ENCODE measurements around the gene SAMD10.

The SAMD10 gene

GRCh38 chr20:63939061-63939935 lies 40.1 kb downstream of the SAMD10 start:
- Histone ChIP-seq H3K36me3 (ENCODE audit: insufficient read depth, low read length) (peaks cover 60% of the 10 kb centered on the region), H3K9me3 (ENCODE audit: low read length) (no peaks in the 10 kb centered on the region), H3F3A (ENCODE audit: insufficient read depth, low read length) (no peaks in the 10 kb centered on the region), H3K27me3 (ENCODE audit: insufficient read depth, low read length) (no peaks in the 10 kb centered on the region), H2AFZ (ENCODE audit: low read length) (no peak overlapping the region), H3K4me1 (ENCODE audit: insufficient read depth, low read length, severe bottlenecking) (peaks cover 15% of the 10 kb centered on the region), H3K9me2 (ENCODE audit: low read depth, low read length) (no peaks in the 10 kb centered on the region), H3K4me3 (ENCODE audit: low read depth, low read length, poor library complexity, severe bottlenecking) (no peak overlapping the region), H3K9ac (ENCODE audit: low read length) (no peak overlapping the region), H4K20me1 (ENCODE audit: insufficient read depth, low read length) (no peaks in the 10 kb centered on the region), H3K4me2 (ENCODE audit: low read length) (no peak overlapping the region), H3K79me2 (ENCODE audit: insufficient read depth, low read length) (no peaks in the 10 kb centered on the region), H3K27ac (ENCODE audit: low read depth, low read length, poor library complexity, severe bottlenecking) (no peak overlapping the region)
- TF ChIP-seq EZH2 (IDR thresholded peaks at IDR 0.05; ENCODE audit: borderline replicate concordance, low read length), result no peak
- TF ChIP-seq, protein P1, sequence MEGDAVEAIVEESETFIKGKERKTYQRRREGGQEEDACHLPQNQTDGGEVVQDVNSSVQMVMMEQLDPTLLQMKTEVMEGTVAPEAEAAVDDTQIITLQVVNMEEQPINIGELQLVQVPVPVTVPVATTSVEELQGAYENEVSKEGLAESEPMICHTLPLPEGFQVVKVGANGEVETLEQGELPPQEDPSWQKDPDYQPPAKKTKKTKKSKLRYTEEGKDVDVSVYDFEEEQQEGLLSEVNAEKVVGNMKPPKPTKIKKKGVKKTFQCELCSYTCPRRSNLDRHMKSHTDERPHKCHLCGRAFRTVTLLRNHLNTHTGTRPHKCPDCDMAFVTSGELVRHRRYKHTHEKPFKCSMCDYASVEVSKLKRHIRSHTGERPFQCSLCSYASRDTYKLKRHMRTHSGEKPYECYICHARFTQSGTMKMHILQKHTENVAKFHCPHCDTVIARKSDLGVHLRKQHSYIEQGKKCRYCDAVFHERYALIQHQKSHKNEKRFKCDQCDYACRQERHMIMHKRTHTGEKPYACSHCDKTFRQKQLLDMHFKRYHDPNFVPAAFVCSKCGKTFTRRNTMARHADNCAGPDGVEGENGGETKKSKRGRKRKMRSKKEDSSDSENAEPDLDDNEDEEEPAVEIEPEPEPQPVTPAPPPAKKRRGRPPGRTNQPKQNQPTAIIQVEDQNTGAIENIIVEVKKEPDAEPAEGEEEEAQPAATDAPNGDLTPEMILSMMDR (IDR thresholded peaks at IDR 0.05; ENCODE audit: low read length), result no peak

DNA sequence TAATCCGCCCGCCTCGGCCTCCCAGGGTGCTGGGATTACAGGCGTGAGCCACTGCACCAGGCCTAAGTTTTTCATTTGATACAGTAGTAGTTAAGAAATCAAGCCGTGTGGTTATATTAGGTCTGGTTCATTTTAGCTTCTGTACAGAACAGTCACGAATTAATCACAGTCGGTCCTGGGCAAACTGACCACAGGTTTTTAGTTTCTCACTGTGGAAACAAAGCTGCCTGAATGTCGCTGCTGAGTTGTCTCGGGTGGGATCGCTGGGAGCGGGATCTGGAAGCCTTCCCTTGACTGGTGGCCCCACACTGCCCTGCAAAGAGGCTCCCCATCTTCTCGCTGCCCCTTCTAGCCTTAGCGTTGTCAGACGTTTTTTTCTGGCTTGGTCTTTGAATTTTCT lies 41.8 kb downstream of the SAMD10 start:
- Histone ChIP-seq H3K36me3 (ENCODE audit: insufficient read depth, low read length) (peaks cover 56% of the 10 kb centered on the region), H3K79me2 (ENCODE audit: insufficient read depth, low read length) (no peaks in the 10 kb centered on the region), H3F3A (ENCODE audit: insufficient read depth, low read length) (no peaks in the 10 kb centered on the region), H3K27ac (ENCODE audit: low read depth, low read length, poor library complexity, severe bottlenecking) (no peak overlapping the region), H2AFZ (ENCODE audit: low read length) (no peak overlapping the region), H3K4me3 (ENCODE audit: low read depth, low read length, poor library complexity, severe bottlenecking) (no peak overlapping the region), H3K4me1 (ENCODE audit: insufficient read depth, low read length, severe bottlenecking) (peaks cover 13% of the 10 kb centered on the region), H3K9ac (ENCODE audit: low read length) (no peak overlapping the region), H4K20me1 (ENCODE audit: insufficient read depth, low read length) (no peaks in the 10 kb centered on the region), H3K4me2 (ENCODE audit: low read length) (no peak overlapping the region), H3K9me2 (ENCODE audit: low read depth, low read length) (no peaks in the 10 kb centered on the region), H3K9me3 (ENCODE audit: low read length) (no peaks in the 10 kb centered on the region), H3K27me3 (ENCODE audit: insufficient read depth, low read length) (no peaks in the 10 kb centered on the region)
- TF ChIP-seq, protein P1 (IDR thresholded peaks at IDR 0.05; ENCODE audit: low read length), result no peak
- no peak for TF ChIP-seq EZH2 (IDR thresholded peaks at IDR 0.05; ENCODE audit: borderline replicate concordance, low read length)

DNA sequence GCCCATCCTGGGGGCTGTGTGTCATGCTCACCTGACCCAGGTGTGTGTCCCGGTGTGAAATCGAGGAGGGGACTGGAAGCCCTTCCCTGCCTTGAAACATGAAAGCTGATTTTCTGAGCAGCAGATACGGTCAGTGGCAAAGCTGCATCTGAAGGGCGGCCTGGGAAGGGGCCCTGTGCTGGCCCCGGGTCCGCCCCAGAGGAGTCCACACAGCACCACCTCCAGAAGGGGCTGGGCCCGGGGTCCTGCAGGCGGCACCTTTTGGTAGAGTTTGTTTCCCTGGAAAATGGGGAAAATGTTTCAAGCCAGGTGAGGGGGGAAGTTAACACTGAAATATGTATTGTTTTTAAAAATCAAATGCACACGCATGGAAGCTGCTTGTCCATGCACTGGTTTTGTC lies 44.0 kb downstream of the SAMD10 start:
- Histone ChIP-seq H3K4me3 (ENCODE audit: low read depth, low read length, poor library complexity, severe bottlenecking) (no peak overlapping the region), H3K9ac (ENCODE audit: low read length) (no peak overlapping the region), H3K9me2 (ENCODE audit: low read depth, low read length) (no peaks in the 10 kb centered on the region), H3K27me3 (ENCODE audit: insufficient read depth, low read length) (no peaks in the 10 kb centered on the region), H3F3A (ENCODE audit: insufficient read depth, low read length) (no peaks in the 10 kb centered on the region), H3K36me3 (ENCODE audit: insufficient read depth, low read length) (peaks cover 73% of the 10 kb centered on the region), H3K9me3 (ENCODE audit: low read length) (no peaks in the 10 kb centered on the region), H3K27ac (ENCODE audit: low read depth, low read length, poor library complexity, severe bottlenecking) (no peak overlapping the region), H3K79me2 (ENCODE audit: insufficient read depth, low read length) (no peaks in the 10 kb centered on the region), H3K4me1 (ENCODE audit: insufficient read depth, low read length, severe bottlenecking) (no peaks in the 10 kb centered on the region), H2AFZ (ENCODE audit: low read length) (no peak overlapping the region), H4K20me1 (ENCODE audit: insufficient read depth, low read length) (no peaks in the 10 kb centered on the region), H3K4me2 (ENCODE audit: low read length) (no peak overlapping the region)
- TF ChIP-seq, protein P1 (IDR thresholded peaks at IDR 0.05; ENCODE audit: low read length), result no peak
